ENCODE results near the gene PPM1K. TPM values are rescaled to one million over a fixed set of nuclear protein-coding genes. Genes with fewer than 3 reads are reported as not detected.

Gene PPM1K
- polyA plus RNA-seq, 1 donor from 2014 or later = 177 TPM

DNA sequence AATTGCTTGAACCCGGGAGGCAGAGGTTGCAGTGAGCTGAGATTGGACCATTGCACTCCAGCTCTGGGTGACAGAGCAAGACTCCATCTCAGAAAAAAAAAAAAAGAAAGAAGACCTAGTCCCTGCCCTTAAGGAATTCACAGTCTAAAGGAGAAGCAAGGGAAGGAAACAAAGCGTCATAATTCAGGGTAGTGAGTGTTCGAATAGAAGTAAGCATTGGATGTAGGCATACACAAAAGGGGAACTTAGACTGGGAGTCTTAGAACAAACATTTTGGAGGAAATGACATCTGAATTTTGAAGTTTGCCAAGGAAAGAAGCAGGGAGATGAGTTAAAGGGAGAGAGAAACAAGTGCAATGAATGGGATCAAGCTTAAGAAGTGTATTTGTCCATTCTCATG, 32.4 kb downstream of the PPM1K start:
- no peaks in the 10 kb centered on the region for H3K36me3 ChIP-seq (ENCODE audit: insufficient read depth, low read length)
- no peak for TF ChIP-seq CTCF (IDR thresholded peaks at IDR 0.05; ENCODE audit: poor library complexity, severe bottlenecking)
- TF ChIP-seq MXI1 (conservative IDR thresholded peaks at IDR 0.05; ENCODE audit: poor library complexity, severe bottlenecking) = no peak
- TF ChIP-seq RAD21 (conservative IDR thresholded peaks at IDR 0.05) = no peak
- no peak for TF ChIP-seq SMC3 (conservative IDR thresholded peaks at IDR 0.05; ENCODE audit: poor library complexity)
- no peak for TF ChIP-seq EZH2 (IDR thresholded peaks at IDR 0.05; ENCODE audit: borderline replicate concordance, insufficient read depth, low read length, poor library complexity, severe bottlenecking)
- no peak for TF ChIP-seq TAF1 (IDR thresholded peaks at IDR 0.05; ENCODE audit: low read depth)
- no peak for TF ChIP-seq REST (IDR thresholded peaks at IDR 0.05; ENCODE audit: borderline replicate concordance)
- TF ChIP-seq EP300 (conservative IDR thresholded peaks at IDR 0.05; ENCODE audit: poor library complexity, severe bottlenecking) = no peak
- no peak for TF ChIP-seq POLR2AphosphoS5 (IDR thresholded peaks at IDR 0.05)

DNA sequence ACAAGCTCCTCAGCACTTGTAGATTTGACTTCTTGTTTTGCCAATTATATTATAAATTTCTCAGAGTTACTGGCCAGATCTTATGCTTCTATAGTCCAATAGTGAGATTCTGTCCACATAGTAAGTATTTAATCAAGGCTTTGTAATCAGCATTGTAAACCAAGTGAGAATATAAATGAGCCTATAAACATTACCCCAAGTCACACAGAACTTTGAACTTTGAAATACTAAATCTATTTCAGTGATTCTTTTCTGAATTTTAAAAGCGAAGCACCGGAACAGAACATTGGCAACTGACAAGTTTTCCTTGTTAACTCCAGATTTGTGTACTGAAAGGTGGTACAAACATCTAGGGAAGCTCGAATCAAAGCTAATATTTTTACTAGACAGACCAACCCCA, 37.2 kb downstream of the PPM1K start:
- Histone ChIP-seq H4K20me1 (ENCODE audit: insufficient read depth) (no peaks in the 10 kb centered on the region), H3K4me2 (ENCODE audit: low read length) (no peak overlapping the region), H3K36me3 (ENCODE audit: insufficient read depth, low read length) (no peaks in the 10 kb centered on the region), H3F3A (ENCODE audit: insufficient read depth, low read length, poor library complexity, severe bottlenecking) (no peaks in the 10 kb centered on the region), H3K27ac (ENCODE audit: low read length) (no peak overlapping the region), H3K9me3 (ENCODE audit: low read length) (no peaks in the 10 kb centered on the region), H3K9ac (ENCODE audit: low read length) (no peak overlapping the region), H3K9me2 (ENCODE audit: insufficient read depth, low read length) (no peaks in the 10 kb centered on the region), H3K27me3 (ENCODE audit: insufficient read depth, low read depth, low read length) (no peaks in the 10 kb centered on the region), H3K79me2 (replicated peaks; ENCODE audit: insufficient read depth, low read length) (no peaks in the 10 kb centered on the region), H3K4me3 (ENCODE audit: low read length) (no peak overlapping the region), H2AFZ (ENCODE audit: low read depth, low read length) (no peak overlapping the region)
- TF ChIP-seq REST (IDR thresholded peaks at IDR 0.05; ENCODE audit: borderline replicate concordance) = no peak
- TF ChIP-seq MXI1 (conservative IDR thresholded peaks at IDR 0.05; ENCODE audit: poor library complexity, severe bottlenecking) = no peak
- no peak for TF ChIP-seq CTCF (IDR thresholded peaks at IDR 0.05; ENCODE audit: poor library complexity, severe bottlenecking)
- no peak for TF ChIP-seq RAD21 (conservative IDR thresholded peaks at IDR 0.05)
- no peak for TF ChIP-seq SMC3 (conservative IDR thresholded peaks at IDR 0.05; ENCODE audit: poor library complexity)
- TF ChIP-seq POLR2AphosphoS5 (IDR thresholded peaks at IDR 0.05) = no peak
- TF ChIP-seq EZH2 (IDR thresholded peaks at IDR 0.05; ENCODE audit: borderline replicate concordance, insufficient read depth, low read length, poor library complexity, severe bottlenecking) = no peak
- TF ChIP-seq EP300 (conservative IDR thresholded peaks at IDR 0.05; ENCODE audit: poor library complexity, severe bottlenecking) = no peak
- TF ChIP-seq TAF1 (IDR thresholded peaks at IDR 0.05; ENCODE audit: low read depth) = no peak

More for the DNA sequence above, 32.4 kb downstream of the PPM1K start:
- Histone ChIP-seq H3F3A (ENCODE audit: insufficient read depth, low read length, poor library complexity, severe bottlenecking) (no peaks in the 10 kb centered on the region), H3K4me3 (ENCODE audit: low read length) (no peak overlapping the region), H3K4me2 (ENCODE audit: low read length) (no peak overlapping the region), H3K9ac (ENCODE audit: low read length) (no peak overlapping the region), H3K27me3 (ENCODE audit: insufficient read depth, low read depth, low read length) (no peaks in the 10 kb centered on the region), H3K27ac (ENCODE audit: low read length) (no peak overlapping the region), H3K79me2 (replicated peaks; ENCODE audit: insufficient read depth, low read length) (no peaks in the 10 kb centered on the region), H2AFZ (ENCODE audit: low read depth, low read length) (no peak overlapping the region), H3K9me3 (ENCODE audit: low read length) (no peaks in the 10 kb centered on the region), H4K20me1 (ENCODE audit: insufficient read depth) (no peaks in the 10 kb centered on the region), H3K9me2 (ENCODE audit: insufficient read depth, low read length) (no peaks in the 10 kb centered on the region)
